ENCODE data around the gene SPSB4. TPM values are rescaled to one million over a fixed set of nuclear protein-coding genes. Genes with fewer than 3 reads are reported as not detected.

Gene SPSB4
- total and polyA plus RNA-seq, 10 of the 15 experiments (the other 5 are each of a cell fraction or from before 2014, with no cell fraction given): not detected

DNA sequence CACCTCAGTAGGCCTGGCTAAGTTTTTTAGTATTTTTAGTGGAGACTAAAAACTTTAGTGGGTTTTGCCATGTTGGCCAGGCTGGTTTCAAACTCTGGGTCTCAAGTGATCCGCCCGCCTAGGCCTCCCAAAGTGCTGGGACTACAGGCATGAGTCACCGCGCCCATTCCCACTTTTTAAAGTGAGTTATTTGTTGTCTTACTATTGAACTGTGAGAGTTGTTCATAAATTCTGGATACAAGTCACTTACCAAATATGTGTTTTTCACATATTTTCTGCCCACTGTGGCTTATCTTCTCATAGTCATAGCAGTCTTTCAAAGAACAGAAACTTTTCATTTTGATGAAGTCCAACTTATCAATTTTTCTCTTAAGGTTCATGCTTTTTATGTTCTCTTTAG, 29.9 kb upstream of the SPSB4 start:
- FAIRE-seq: no peak
- in situ Hi-C loops (cut with MboI) (no loop called here), intact Hi-C loops (cut with micrococcal nuclease; ENCODE audit: unreplicated experiment) (no loop called here)
- Histone ChIP-seq H4K20me1 (ENCODE audit: control insufficient read depth, insufficient read depth) (no peaks in the 10 kb centered on the region), H2AFZ (ENCODE audit: control insufficient read depth, low read depth, low read length) (no peak overlapping the region), H3K4me1 (ENCODE audit: control insufficient read depth, insufficient read depth, low read length) (no peaks in the 10 kb centered on the region), H3K27me3 (replicated peaks in 1 of 2; ENCODE audit: control insufficient read depth in 2 of 2, insufficient read depth in 2 of 2, low read length in 1 of 2) (no peaks in the 10 kb centered on the region; a peak in 1 of 4 replicates), H3K4me2 (ENCODE audit: control insufficient read depth, insufficient read depth) (no peak overlapping the region), H3K79me2 (ENCODE audit: control insufficient read depth, insufficient read depth, low read length) (no peaks in the 10 kb centered on the region), H3K27ac (ENCODE audit: control insufficient read depth, insufficient read depth) (no peak overlapping the region), H3K9ac (ENCODE audit: control insufficient read depth, insufficient read depth, low read length) (no peak overlapping the region), H3K9me3 (replicated peaks; ENCODE audit: control insufficient read depth, insufficient read depth, low read length) (no peaks in the 10 kb centered on the region), H3K4me3 (no peak overlapping the region), H3K36me3 (ENCODE audit: control insufficient read depth in 2 of 2, insufficient read depth in 2 of 2, low read length in 1 of 2) (no peaks in the 10 kb centered on the region)
- no peak for ATAC-seq
- ChIA-PET RAD21 (ENCODE audit: unreplicated experiment) (no interaction called here), POLR2A (no interaction called here), SMC1A (ENCODE audit: uncharacterized antibody, unreplicated experiment) (no interaction called here), CTCF (no interaction called here)
- no peak for DNase-seq (ENCODE audit: low read depth, low spot score)
- WGBS (ENCODE audit: insufficient coverage, insufficient replicate concordance, low lambda C conversion rate, missing lambda C conversion rate): 86% methylated on average over 4 of the region's 4 CpGs
- no TSS peak for BruUV-seq (replicated peaks)
- TF ChIP-seq MXI1 (IDR thresholded peaks at IDR 0.05; ENCODE audit: low read depth, low read length) (no peak), TCF12 (IDR thresholded peaks at IDR 0.05; ENCODE audit: low read depth, low read length) (no peak), NBN (IDR thresholded peaks at IDR 0.05) (no peak), WRNIP1 (IDR thresholded peaks at IDR 0.05; ENCODE audit: borderline replicate concordance, low read depth, low read length) (no peak), SIN3A (IDR thresholded peaks at IDR 0.05; ENCODE audit: low read depth, low read length) (no peak), HCFC1 (IDR thresholded peaks at IDR 0.05; ENCODE audit: low read length) (no peak), STAT1 (conservative IDR thresholded peaks at IDR 0.05) (no peak), TBL1XR1 (IDR thresholded peaks at IDR 0.05; ENCODE audit: low read depth, low read length) (no peak), ETV6 (conservative IDR thresholded peaks at IDR 0.05 in 1 of 2, IDR thresholded peaks at IDR 0.05 in 1 of 2; ENCODE audit: borderline replicate concordance in 1 of 2, low read depth in 1 of 2) (no peak)
- TF ChIP-seq, protein P1, sequence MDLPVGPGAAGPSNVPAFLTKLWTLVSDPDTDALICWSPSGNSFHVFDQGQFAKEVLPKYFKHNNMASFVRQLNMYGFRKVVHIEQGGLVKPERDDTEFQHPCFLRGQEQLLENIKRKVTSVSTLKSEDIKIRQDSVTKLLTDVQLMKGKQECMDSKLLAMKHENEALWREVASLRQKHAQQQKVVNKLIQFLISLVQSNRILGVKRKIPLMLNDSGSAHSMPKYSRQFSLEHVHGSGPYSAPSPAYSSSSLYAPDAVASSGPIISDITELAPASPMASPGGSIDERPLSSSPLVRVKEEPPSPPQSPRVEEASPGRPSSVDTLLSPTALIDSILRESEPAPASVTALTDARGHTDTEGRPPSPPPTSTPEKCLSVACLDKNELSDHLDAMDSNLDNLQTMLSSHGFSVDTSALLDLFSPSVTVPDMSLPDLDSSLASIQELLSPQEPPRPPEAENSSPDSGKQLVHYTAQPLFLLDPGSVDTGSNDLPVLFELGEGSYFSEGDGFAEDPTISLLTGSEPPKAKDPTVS (IDR thresholded peaks at IDR 0.05; ENCODE audit: low read depth, low read length): no peak
- TF ChIP-seq, protein P2, sequence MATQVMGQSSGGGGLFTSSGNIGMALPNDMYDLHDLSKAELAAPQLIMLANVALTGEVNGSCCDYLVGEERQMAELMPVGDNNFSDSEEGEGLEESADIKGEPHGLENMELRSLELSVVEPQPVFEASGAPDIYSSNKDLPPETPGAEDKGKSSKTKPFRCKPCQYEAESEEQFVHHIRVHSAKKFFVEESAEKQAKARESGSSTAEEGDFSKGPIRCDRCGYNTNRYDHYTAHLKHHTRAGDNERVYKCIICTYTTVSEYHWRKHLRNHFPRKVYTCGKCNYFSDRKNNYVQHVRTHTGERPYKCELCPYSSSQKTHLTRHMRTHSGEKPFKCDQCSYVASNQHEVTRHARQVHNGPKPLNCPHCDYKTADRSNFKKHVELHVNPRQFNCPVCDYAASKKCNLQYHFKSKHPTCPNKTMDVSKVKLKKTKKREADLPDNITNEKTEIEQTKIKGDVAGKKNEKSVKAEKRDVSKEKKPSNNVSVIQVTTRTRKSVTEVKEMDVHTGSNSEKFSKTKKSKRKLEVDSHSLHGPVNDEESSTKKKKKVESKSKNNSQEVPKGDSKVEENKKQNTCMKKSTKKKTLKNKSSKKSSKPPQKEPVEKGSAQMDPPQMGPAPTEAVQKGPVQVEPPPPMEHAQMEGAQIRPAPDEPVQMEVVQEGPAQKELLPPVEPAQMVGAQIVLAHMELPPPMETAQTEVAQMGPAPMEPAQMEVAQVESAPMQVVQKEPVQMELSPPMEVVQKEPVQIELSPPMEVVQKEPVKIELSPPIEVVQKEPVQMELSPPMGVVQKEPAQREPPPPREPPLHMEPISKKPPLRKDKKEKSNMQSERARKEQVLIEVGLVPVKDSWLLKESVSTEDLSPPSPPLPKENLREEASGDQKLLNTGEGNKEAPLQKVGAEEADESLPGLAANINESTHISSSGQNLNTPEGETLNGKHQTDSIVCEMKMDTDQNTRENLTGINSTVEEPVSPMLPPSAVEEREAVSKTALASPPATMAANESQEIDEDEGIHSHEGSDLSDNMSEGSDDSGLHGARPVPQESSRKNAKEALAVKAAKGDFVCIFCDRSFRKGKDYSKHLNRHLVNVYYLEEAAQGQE (IDR thresholded peaks at IDR 0.05; ENCODE audit: low read depth, low read length): no peak
- TF ChIP-seq, protein P3, sequence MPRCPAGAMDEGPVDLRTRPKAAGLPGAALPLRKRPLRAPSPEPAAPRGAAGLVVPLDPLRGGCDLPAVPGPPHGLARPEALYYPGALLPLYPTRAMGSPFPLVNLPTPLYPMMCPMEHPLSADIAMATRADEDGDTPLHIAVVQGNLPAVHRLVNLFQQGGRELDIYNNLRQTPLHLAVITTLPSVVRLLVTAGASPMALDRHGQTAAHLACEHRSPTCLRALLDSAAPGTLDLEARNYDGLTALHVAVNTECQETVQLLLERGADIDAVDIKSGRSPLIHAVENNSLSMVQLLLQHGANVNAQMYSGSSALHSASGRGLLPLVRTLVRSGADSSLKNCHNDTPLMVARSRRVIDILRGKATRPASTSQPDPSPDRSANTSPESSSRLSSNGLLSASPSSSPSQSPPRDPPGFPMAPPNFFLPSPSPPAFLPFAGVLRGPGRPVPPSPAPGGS (IDR thresholded peaks at IDR 0.05; ENCODE audit: borderline replicate concordance, insufficient read depth, low read depth, low read length, poor library complexity, severe bottlenecking): no peak
- TF ChIP-seq, protein P4, sequence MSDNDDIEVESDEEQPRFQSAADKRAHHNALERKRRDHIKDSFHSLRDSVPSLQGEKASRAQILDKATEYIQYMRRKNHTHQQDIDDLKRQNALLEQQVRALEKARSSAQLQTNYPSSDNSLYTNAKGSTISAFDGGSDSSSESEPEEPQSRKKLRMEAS (IDR thresholded peaks at IDR 0.05; ENCODE audit: low read depth, low read length): no peak
- TF ChIP-seq, protein P5, sequence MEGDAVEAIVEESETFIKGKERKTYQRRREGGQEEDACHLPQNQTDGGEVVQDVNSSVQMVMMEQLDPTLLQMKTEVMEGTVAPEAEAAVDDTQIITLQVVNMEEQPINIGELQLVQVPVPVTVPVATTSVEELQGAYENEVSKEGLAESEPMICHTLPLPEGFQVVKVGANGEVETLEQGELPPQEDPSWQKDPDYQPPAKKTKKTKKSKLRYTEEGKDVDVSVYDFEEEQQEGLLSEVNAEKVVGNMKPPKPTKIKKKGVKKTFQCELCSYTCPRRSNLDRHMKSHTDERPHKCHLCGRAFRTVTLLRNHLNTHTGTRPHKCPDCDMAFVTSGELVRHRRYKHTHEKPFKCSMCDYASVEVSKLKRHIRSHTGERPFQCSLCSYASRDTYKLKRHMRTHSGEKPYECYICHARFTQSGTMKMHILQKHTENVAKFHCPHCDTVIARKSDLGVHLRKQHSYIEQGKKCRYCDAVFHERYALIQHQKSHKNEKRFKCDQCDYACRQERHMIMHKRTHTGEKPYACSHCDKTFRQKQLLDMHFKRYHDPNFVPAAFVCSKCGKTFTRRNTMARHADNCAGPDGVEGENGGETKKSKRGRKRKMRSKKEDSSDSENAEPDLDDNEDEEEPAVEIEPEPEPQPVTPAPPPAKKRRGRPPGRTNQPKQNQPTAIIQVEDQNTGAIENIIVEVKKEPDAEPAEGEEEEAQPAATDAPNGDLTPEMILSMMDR (IDR thresholded peaks at IDR 0.05 in 2 of 3, conservative IDR thresholded peaks at IDR 0.05 in 1 of 3; ENCODE audit: control insufficient read depth in 2 of 3, extremely low read depth in 1 of 3, insufficient read depth in 1 of 3, low read depth in 3 of 3, low read length in 3 of 3): no peak
- TF ChIP-seq, protein P6, sequence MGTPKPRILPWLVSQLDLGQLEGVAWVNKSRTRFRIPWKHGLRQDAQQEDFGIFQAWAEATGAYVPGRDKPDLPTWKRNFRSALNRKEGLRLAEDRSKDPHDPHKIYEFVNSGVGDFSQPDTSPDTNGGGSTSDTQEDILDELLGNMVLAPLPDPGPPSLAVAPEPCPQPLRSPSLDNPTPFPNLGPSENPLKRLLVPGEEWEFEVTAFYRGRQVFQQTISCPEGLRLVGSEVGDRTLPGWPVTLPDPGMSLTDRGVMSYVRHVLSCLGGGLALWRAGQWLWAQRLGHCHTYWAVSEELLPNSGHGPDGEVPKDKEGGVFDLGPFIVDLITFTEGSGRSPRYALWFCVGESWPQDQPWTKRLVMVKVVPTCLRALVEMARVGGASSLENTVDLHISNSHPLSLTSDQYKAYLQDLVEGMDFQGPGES (IDR thresholded peaks at IDR 0.05): no peak

Measured in GM12878 (cell line).